Esophagus (tissue), 2 donors: Measurements from ENCODE around the gene FUCA1. TPM values are rescaled to one million over a fixed set of nuclear protein-coding genes. Genes with fewer than 3 reads are reported as not detected.
A peak's percentile ranks its signal among the peaks of the same experiment; 100 is the strongest.
"Not testable (repeated sequence)": the region's sequence is repeated elsewhere in the genome, so short reads cannot be mapped to it uniquely, and the experiment has no call there.

Source experiments
- H3K27ac ChIP-seq, 2 donors: one replicate each; pipeline ENCODE4 v1.5.1; 2013; ENCODE audit warnings: low read depth in 2 of 2, mild to moderate bottlenecking in 2 of 2, inconsistent platforms in 1 of 2, low read length in 1 of 2, moderate library complexity in 1 of 2
- H3K27me3 ChIP-seq, 2 donors: one replicate each; pipeline ENCODE4 v1.6.1; 2013; ENCODE audit warnings: low read length in 2 of 2, control low read depth in 1 of 2, mild to moderate bottlenecking in 1 of 2; ENCODE audit not compliant: insufficient read depth in 2 of 2, control insufficient read depth in 1 of 2
- H3K36me3 ChIP-seq, 2 donors: one replicate each; pipeline ENCODE4 v1.6.1; 2013; ENCODE audit warnings: low read length in 1 of 2; ENCODE audit not compliant: control insufficient read depth in 2 of 2, insufficient read depth in 2 of 2
- H3K4me1 ChIP-seq, 2 donors: one replicate each; pipeline ENCODE4 v1.6.1; 2013; ENCODE audit warnings: low read length in 1 of 2; ENCODE audit not compliant: control insufficient read depth in 2 of 2, insufficient read depth in 2 of 2
- H3K4me3 ChIP-seq, 2 donors: one replicate each; pipeline ENCODE4 v1.5.1; 2013; ENCODE audit warnings: low read length in 2 of 2, mild to moderate bottlenecking in 2 of 2, low read depth in 1 of 2, moderate library complexity in 1 of 2
- H3K9me3 ChIP-seq, 2 donors: one replicate each; pipeline ENCODE4 v1.6.1; 2013; ENCODE audit warnings: mild to moderate bottlenecking in 2 of 2, low read depth in 1 of 2, low read length in 1 of 2, moderate library complexity in 1 of 2; ENCODE audit not compliant: control insufficient read depth in 2 of 2, insufficient read depth in 1 of 2
- WGBS, 2 donors: extraction: QIAGEN DNeasy Blood & Tissue Kit; methylation state at CpG; one replicate each; pipeline ENCODE4 v1.1.7; 2013; 5-methylcytosine and 5-hydroxymethylcytosine counted together
- polyA plus RNA-seq, 2 donors: library from polyadenylated mRNA; stranded (reverse); fragments of 200-250 nt; gene quantifications; one replicate each; pipeline ENCODE4 v1.2.3, GENCODE V29; 2013
- donor health status: healthy with polysubstance abuse.
- donor health status: Bipolar disorder and iron deficiency.

FUCA1 gene
- polyA plus RNA-seq, 2 donors: 7.3 to 10.2 TPM

DNA sequence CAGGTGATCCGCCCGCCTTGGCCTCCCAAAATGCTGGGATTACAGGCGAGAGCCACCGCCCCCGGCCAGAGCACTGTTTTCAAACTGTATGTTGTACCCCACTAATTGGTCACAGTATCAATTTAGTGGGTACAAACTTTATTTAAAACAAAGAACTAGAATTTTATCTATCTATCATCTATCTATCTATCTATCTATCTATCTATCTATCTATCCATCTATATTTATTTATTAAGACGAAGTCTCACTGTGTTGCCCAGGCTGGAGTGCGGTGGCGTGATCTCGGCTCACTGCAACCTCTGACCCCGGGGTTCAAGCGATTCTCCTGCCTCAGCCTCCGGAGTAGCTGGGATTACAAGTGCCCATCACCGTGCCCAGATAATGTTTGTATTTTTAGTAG, 41.5 kb downstream of the FUCA1 start:
- not testable (repeated sequence) for H3K9me3 ChIP-seq, H3K4me1 ChIP-seq, H3K27ac ChIP-seq, H3K27me3 ChIP-seq, H3K36me3 ChIP-seq, H3K4me3 ChIP-seq
- WGBS, 2 donors: 96 to 97% methylated on average over 13 of the region's 13 CpGs

DNA sequence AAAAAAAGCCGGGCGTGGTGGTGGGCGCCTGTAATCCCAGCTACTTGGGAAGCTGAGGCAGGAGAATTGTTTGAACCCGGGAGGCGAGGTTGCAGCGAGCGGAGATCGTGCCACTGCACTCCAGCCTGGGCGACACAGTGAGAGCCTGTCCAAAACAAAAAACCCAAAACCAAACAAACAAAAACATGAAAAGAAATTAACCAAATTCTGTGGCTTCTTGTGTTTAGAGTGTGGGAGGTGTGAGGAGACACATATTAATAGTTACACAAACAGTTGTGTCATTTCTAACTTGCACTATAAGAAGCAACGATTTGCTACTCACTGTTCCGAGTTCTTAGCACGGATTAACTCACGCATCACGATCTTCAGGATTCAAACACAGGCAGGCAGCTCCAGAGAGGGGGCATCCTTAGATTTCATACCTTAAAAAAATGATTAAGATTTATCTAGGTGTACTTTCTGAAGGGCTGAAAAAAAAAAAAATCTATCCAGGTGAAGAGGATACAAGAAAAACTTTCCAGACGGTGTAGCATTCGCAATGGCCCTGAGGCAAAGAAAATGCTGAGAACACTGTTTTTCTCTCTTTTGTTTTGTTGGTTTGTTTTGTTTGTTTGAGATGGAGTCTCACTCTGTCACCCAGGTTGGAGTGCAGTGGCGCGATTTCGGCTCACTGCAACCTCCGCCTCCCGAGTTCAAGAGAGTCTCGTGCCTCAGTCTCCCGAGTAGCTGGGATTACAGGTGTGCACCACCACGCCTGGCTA, 42.1 kb downstream of the FUCA1 start:
- H3K27ac ChIP-seq: no peak overlapping the region
- 52 to 54% methylated on average over 24 of the region's 24 CpGs for WGBS, 2 donors
- H3K4me3 ChIP-seq: peak overlapping the region; percentile 98 to 99

GRCh38 chr1:23825076-23825761, 42.9 kb downstream of the FUCA1 start, which contains the start of gene HMGCL:
TSS of gene HMGCL (minus strand) at chr1:23825429. CDS start at chr1:23825415, 14 bp downstream.
- H3K4me3 ChIP-seq: peak within 1 kb of the TSS; percentile 98 to 99
- H3K36me3 ChIP-seq: no peaks in the 10 kb centered on the region
- H3K4me1 ChIP-seq: no peaks in the 10 kb centered on the region
- H3K27ac ChIP-seq: peak within 1 kb of the TSS; percentile 95 to 97
- no peaks in the 10 kb centered on the region for H3K9me3 ChIP-seq
- H3K27me3 ChIP-seq: no peaks in the 10 kb centered on the region
- WGBS, 2 donors: 0% methylated on average over 38 to 42 of the region's 42 CpGs

More for the DNA sequence above, 42.1 kb downstream of the FUCA1 start:
- Histone ChIP-seq H3K4me1 (no peaks in the 10 kb centered on the region), H3K36me3 (no peaks in the 10 kb centered on the region), H3K27me3 (no peaks in the 10 kb centered on the region), H3K9me3 (no peaks in the 10 kb centered on the region)

DNA sequence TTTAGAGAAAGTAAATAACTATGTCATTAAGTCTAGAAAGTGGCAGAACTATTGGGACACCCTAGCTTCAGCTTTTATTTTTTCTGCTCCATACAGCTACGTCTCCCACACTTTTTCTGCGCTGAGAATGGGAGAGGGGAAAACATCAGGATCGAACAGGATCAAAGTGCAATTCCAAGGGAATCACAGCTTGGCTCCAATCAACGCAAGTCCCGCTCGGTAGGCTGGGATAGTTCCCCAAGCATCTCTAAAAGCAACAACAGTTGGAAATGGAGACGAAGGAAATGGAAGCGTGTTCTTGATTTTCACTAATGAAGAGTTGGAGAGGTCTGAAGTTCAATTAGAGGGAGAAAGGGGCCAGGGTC, 43.4 kb downstream of the FUCA1 start:
- no peaks in the 10 kb centered on the region for H3K36me3 ChIP-seq
- 3% methylated on average over 8 of the region's 8 CpGs for WGBS, 2 donors
- no peaks in the 10 kb centered on the region for H3K4me1 ChIP-seq
- peak overlapping the region; percentile 98 to 99 for H3K4me3 ChIP-seq
- no peaks in the 10 kb centered on the region for H3K27me3 ChIP-seq
- no peaks in the 10 kb centered on the region for H3K9me3 ChIP-seq
- H3K27ac ChIP-seq: peak overlapping the region; percentile 95 to 97

GRCh38 chr1:23823767-23824166, 44.3 kb downstream of the FUCA1 start:
- 86 to 87% methylated on average over 7 of the region's 7 CpGs for WGBS, 2 donors
- H3K36me3 ChIP-seq: no peaks in the 10 kb centered on the region
- H3K9me3 ChIP-seq: no peaks in the 10 kb centered on the region
- H3K27ac ChIP-seq: no peak overlapping the region
- H3K4me1 ChIP-seq: no peaks in the 10 kb centered on the region
- no peaks in the 10 kb centered on the region for H3K27me3 ChIP-seq
- no peak overlapping the region for H3K4me3 ChIP-seq

DNA sequence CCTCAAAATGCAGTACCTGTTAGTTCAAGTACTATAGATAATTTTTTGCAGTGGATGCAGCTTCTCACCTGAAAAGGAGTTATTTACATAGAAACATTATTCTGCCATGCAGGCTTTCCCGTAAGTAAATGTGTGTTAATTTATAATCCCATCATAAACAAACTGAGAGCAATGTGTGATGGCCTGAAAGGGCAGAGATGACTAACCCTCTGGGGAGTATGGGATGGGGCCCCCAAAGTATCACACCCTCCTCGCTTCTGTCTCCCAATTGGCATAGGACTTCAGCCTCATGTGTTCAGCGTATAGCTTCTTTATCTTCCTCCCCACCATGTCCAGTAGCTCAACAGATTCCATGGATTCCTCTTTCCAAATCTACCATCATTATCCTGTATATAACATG, 50.5 kb downstream of the FUCA1 start:
- peaks cover 8 to 15% of the 10 kb centered on the region in 2 donors for H3K36me3 ChIP-seq
- 86 to 91% methylated on average over 3 of the region's 3 CpGs for WGBS, 2 donors

GRCh38 chr1:23816906-23817305, 51.2 kb downstream of the FUCA1 start:
- H3K36me3 ChIP-seq: peaks cover 8 to 15% of the 10 kb centered on the region in 2 donors
- no peak overlapping the region for H3K27ac ChIP-seq
- H3K27me3 ChIP-seq: no peaks in the 10 kb centered on the region

More for the DNA sequence above, 50.5 kb downstream of the FUCA1 start:
- no peak overlapping the region for H3K4me3 ChIP-seq
- H3K27ac ChIP-seq: no peak overlapping the region
- H3K27me3 ChIP-seq: no peaks in the 10 kb centered on the region
- H3K4me1 ChIP-seq: no peaks in the 10 kb centered on the region
- no peaks in the 10 kb centered on the region for H3K9me3 ChIP-seq

DNA sequence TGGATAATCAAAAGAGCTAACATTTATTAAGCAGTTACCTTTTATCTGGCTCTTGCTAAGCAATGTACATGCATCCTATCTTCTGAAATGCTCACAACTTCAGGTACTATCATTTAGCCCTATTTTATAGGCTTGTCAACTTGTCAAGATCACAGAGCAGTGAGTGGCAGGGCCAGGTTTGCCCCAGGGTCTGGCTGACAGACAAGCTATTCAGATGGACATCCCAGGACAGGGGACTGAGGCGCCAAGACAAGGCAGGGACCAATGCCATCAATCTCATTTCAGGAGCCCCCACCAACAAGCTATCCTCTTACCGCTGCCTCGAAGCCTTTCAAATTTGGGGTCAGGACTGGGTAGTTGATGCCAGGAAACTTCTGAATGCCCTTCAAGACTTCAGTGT, 51.7 kb downstream of the FUCA1 start:
- Histone ChIP-seq H3K4me1 (no peaks in the 10 kb centered on the region), H3K27me3 (no peaks in the 10 kb centered on the region), H3K4me3 (no peak overlapping the region), H3K36me3 (peaks cover 8 to 15% of the 10 kb centered on the region in 2 donors), H3K27ac (no peak overlapping the region), H3K9me3 (no peaks in the 10 kb centered on the region)
- WGBS, 2 donors: 95 to 100% methylated on average over 3 of the region's 3 CpGs

More at GRCh38 chr1:23816906-23817305, 51.2 kb downstream of the FUCA1 start:
- H3K9me3 ChIP-seq: no peaks in the 10 kb centered on the region
- no peaks in the 10 kb centered on the region for H3K4me1 ChIP-seq
- no peak overlapping the region for H3K4me3 ChIP-seq

DNA sequence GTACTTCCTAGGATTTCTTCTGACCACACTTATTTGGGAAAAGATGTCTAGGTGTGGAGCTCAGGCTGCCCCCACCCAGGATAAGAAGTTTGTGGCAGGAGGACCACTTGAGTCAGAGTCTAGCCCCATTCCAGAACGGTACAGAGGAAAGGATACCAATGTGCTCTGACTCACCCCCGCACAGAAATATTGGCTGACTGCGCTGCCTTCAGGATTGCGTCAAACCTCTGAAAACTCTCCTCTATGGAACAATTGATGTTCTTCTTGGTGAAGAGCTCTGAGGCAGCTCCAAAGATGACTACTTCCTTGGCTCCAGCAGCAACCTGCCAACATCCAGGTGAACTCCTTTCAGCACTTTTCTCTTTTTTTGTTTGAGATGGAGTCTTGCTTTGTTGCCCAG, 54.1 kb downstream of the FUCA1 start:
- H3K36me3 ChIP-seq: peaks cover 8 to 20% of the 10 kb centered on the region in 2 donors
- no peak overlapping the region for H3K4me3 ChIP-seq
- H3K4me1 ChIP-seq: peaks cover 0 to 4% of the 10 kb centered on the region in 2 donors
- no peaks in the 10 kb centered on the region for H3K27me3 ChIP-seq
- 93 to 96% methylated on average over 4 of the region's 4 CpGs for WGBS, 2 donors
- no peaks in the 10 kb centered on the region for H3K9me3 ChIP-seq
- no peak overlapping the region for H3K27ac ChIP-seq
